Parathyroid adenoma (tissue), 2 donors: ENCODE measurements around the gene VRK3.

ENCODE experiments used
- H2AFZ ChIP-seq: fragments of 300-600 bp; sonication (generic); one replicate; pipeline ENCODE4 v1.7.0; 2017; ENCODE audit warnings: antibody characterized with exemption, mild to moderate bottlenecking
- H3K27ac ChIP-seq: fragments of 300-600 bp; sonication (generic); one replicate; pipeline ENCODE4 v1.7.0; 2017
- H3K27me3 ChIP-seq: fragments of 300-600 bp; sonication (generic); one replicate; pipeline ENCODE4 v1.7.0; 2017; ENCODE audit warnings: low read length; ENCODE audit not compliant: control insufficient read depth, insufficient read depth
- H3K36me3 ChIP-seq: fragments of 300-600 bp; sonication (generic); one replicate; pipeline ENCODE4 v1.7.0; 2017; ENCODE audit warnings: low read length; ENCODE audit not compliant: control insufficient read depth, insufficient read depth
- H3K4me1 ChIP-seq: fragments of 300-600 bp; sonication (generic); one replicate; pipeline ENCODE4 v1.7.0; 2017; ENCODE audit warnings: control low read depth
- H3K4me2 ChIP-seq: fragments of 300-600 bp; sonication (generic); one replicate; pipeline ENCODE4 v1.7.0; 2017; ENCODE audit warnings: low read length
- H3K4me3 ChIP-seq: fragments of 300-600 bp; sonication (generic); one replicate; pipeline ENCODE4 v1.7.0; 2017; ENCODE audit warnings: low read depth, low read length
- H3K79me2 ChIP-seq: fragments of 300-600 bp; sonication (generic); one replicate; pipeline ENCODE4 v1.7.0; 2017; ENCODE audit warnings: control low read depth
- H3K9ac ChIP-seq: fragments of 300-600 bp; sonication (generic); one replicate; pipeline ENCODE4 v1.7.0; 2017; ENCODE audit warnings: mild to moderate bottlenecking
- H3K9me3 ChIP-seq: fragments of 300-600 bp; sonication (generic); one replicate; pipeline ENCODE4 v1.7.0; 2017; ENCODE audit warnings: low read length; ENCODE audit not compliant: control insufficient read depth
- TF ChIP-seq, protein P1 (sequence below): fragments of 300-600 bp; sonication (generic); IDR thresholded peaks from one replicate; pipeline ENCODE4 v1.7.0; 2017; ENCODE audit warnings: antibody characterized with exemption, mild to moderate bottlenecking
- donor health status: primary hyperparathyroidism.

The VRK3 gene

DNA sequence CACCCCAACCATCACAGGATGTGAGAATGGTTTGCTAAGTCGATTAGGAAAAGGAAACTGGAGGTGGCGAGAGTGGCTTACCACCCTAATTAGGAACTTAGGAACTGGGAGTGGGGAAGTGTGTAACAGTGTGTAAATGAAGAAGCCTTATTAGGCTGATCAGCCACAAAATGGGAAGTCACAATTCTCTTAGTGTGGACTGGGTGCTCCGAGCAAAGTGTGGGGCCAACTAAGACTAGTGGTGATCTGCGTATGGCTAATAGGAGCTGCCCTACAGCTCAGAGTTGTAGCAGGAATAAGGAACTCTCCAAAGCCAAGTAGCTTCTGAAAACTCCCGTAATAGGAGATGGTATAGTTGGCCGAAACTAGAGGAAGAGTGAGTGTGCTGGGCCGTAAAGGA lies 71.8 kb downstream of the VRK3 start:
- Histone ChIP-seq H3K4me1 (no peaks in the 10 kb centered on the region), H3K79me2 (no peaks in the 10 kb centered on the region), H3K36me3 (no peaks in the 10 kb centered on the region), H3K27ac (no peak overlapping the region), H3K4me3 (no peak overlapping the region), H3K9me3 (no peaks in the 10 kb centered on the region), H3K9ac (no peak overlapping the region), H2AFZ (no peak overlapping the region), H3K27me3 (no peaks in the 10 kb centered on the region), H3K4me2 (no peak overlapping the region)
- TF ChIP-seq, protein P1, sequence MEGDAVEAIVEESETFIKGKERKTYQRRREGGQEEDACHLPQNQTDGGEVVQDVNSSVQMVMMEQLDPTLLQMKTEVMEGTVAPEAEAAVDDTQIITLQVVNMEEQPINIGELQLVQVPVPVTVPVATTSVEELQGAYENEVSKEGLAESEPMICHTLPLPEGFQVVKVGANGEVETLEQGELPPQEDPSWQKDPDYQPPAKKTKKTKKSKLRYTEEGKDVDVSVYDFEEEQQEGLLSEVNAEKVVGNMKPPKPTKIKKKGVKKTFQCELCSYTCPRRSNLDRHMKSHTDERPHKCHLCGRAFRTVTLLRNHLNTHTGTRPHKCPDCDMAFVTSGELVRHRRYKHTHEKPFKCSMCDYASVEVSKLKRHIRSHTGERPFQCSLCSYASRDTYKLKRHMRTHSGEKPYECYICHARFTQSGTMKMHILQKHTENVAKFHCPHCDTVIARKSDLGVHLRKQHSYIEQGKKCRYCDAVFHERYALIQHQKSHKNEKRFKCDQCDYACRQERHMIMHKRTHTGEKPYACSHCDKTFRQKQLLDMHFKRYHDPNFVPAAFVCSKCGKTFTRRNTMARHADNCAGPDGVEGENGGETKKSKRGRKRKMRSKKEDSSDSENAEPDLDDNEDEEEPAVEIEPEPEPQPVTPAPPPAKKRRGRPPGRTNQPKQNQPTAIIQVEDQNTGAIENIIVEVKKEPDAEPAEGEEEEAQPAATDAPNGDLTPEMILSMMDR: no peak

- Histone ChIP-seq H2AFZ (no peak overlapping the region), H3K27ac (no peak overlapping the region), H3K36me3 (no peaks in the 10 kb centered on the region), H3K27me3 (no peaks in the 10 kb centered on the region), H3K4me3 (no peak overlapping the region), H3K9ac (no peak overlapping the region), H3K4me1 (no peaks in the 10 kb centered on the region), H3K79me2 (no peaks in the 10 kb centered on the region), H3K4me2 (no peak overlapping the region), H3K9me3 (no peaks in the 10 kb centered on the region)
- TF ChIP-seq, protein P1: no peak
Observed at GRCh38 chr19:49952906-49953305, 72.3 kb downstream of the VRK3 start.

- Histone ChIP-seq H3K4me2 (no peak overlapping the region), H3K4me3 (no peak overlapping the region), H3K27ac (no peak overlapping the region), H3K9me3 (no peaks in the 10 kb centered on the region), H2AFZ (no peak overlapping the region), H3K79me2 (no peaks in the 10 kb centered on the region), H3K9ac (no peak overlapping the region), H3K4me1 (no peaks in the 10 kb centered on the region), H3K27me3 (no peaks in the 10 kb centered on the region), H3K36me3 (no peaks in the 10 kb centered on the region)
- TF ChIP-seq, protein P1: no peak
Observed at GRCh38 chr19:49952479-49952836, 72.7 kb downstream of the VRK3 start.

DNA sequence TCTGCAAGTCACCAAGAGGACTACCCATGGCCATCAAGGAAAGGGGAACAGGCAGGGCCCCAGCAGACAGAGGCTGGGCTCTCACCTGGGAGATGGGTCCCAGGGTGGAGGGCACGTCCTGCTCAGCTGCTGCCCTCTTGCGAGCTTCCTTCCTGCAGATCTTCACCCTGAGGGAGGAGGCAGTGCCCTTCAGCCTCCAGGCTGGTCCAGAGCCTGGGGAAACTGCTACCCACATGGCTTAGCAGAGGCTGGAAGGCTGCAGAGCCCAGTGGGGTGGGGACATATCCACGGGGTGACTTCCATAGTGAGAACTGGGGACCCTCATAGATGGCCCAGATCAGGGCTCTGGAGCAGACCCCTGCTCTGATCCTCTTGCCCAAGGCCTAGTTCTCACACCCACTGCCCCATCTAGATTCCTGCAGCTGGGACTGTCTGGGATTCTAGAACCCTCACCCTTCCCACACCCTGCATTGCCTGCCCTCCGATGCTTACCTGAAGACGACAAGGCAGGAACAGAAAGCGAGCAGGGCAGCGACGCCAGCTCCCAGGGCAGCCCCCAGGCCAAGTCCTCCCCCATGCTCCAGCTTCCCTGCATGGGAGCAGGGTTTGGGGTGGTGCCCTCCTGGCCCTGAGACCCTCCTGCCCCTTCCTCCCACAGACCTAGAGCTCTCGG lies 73.2 kb downstream of the VRK3 start:
- Histone ChIP-seq H3K27ac (no peak overlapping the region), H3K4me1 (no peaks in the 10 kb centered on the region), H3K9ac (no peak overlapping the region), H3K9me3 (no peaks in the 10 kb centered on the region), H2AFZ (no peak overlapping the region), H3K36me3 (no peaks in the 10 kb centered on the region), H3K4me3 (no peak overlapping the region), H3K27me3 (no peaks in the 10 kb centered on the region), H3K4me2 (no peak overlapping the region), H3K79me2 (no peaks in the 10 kb centered on the region)
- TF ChIP-seq, protein P1: no peak

DNA sequence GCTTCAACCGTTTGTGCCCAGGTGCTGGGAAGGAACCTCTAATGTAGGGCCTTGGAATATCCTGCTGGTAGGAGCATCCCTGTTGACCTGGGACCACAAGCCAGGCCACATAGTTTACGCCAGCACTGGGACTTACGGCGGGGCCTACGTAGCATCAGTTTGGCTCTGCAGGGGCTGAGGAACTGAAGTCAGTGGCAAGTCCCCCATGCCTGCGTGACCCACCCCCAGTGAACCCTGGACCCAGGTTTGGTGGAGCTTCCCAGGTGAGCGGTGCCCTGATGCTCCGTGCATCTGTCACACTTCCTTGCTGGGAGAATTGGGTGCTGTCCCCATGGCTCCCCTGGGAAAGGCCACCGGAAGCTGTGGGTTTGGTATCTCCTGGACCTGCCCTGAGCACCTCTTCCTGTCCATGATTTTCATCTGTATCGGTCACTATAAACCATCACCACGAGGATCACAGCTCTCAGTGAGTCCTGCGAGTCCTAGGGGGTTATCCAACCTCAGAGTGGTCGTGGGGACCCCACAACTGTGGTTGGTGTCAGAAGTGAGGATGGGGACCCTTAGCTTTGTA lies 74.1 kb downstream of the VRK3 start:
- H3K36me3 ChIP-seq: no peaks in the 10 kb centered on the region
- no peak overlapping the region for H3K4me2 ChIP-seq
- H3K79me2 ChIP-seq: no peaks in the 10 kb centered on the region
- H3K9ac ChIP-seq: no peak overlapping the region
- no peak overlapping the region for H3K27ac ChIP-seq
- no peak overlapping the region for H2AFZ ChIP-seq
- TF ChIP-seq, protein P1: no peak
- no peaks in the 10 kb centered on the region for H3K27me3 ChIP-seq
- no peak overlapping the region for H3K4me3 ChIP-seq
- no peaks in the 10 kb centered on the region for H3K9me3 ChIP-seq
- H3K4me1 ChIP-seq: no peaks in the 10 kb centered on the region
